Neural progenitor cell (in vitro differentiated cells): ENCODE data around the gene PADI1. TPM values are rescaled to one million over a fixed set of nuclear protein-coding genes. Genes with fewer than 3 reads are reported as not detected.

Source experiments
- DNase-seq: peaks from one replicate; pipeline ENCODE4 v3.0.0-alpha.2; 2016; ENCODE audit warnings: low spot score
- H2AFZ ChIP-seq: fragments of 200-600 bp; sonication (generic); replicated peaks from 2 replicates; pipeline ENCODE4 v1.6.1; 2016; ENCODE audit warnings: antibody characterized with exemption
- H3F3A ChIP-seq: fragments of 200-600 bp; sonication (generic); 2 replicates; pipeline ENCODE4 v1.6.1; 2016; ENCODE audit warnings: antibody characterized with exemption, low read depth
- H3K27ac ChIP-seq: fragments of 200-600 bp; sonication (generic); 2 replicates; pipeline ENCODE4 v1.5.1; 2016; ENCODE audit warnings: mild to moderate bottlenecking
- H3K27me3 ChIP-seq: fragments of 200-600 bp; sonication (generic); 2 replicates; pipeline ENCODE4 v1.6.1; 2016; ENCODE audit warnings: mild to moderate bottlenecking, moderate library complexity
- H3K36me3 ChIP-seq: fragments of 200-600 bp; sonication (generic); 2 replicates; pipeline ENCODE4 v1.5.1; 2016
- H3K4me1 ChIP-seq: fragments of 200-600 bp; sonication (generic); 2 replicates; pipeline ENCODE4 v1.6.1; 2016; ENCODE audit warnings: mixed run types
- H3K4me2 ChIP-seq: fragments of 200-600 bp; sonication (generic); 2 replicates; pipeline ENCODE4 v1.6.1; 2016
- H3K4me3 ChIP-seq: fragments of 200-600 bp; sonication (generic); 2 replicates; pipeline ENCODE4 v1.5.1; 2016
- H3K79me2 ChIP-seq: fragments of 200-600 bp; sonication (generic); 2 replicates; pipeline ENCODE4 v1.6.1; 2016; ENCODE audit warnings: low read depth
- H3K9ac ChIP-seq: fragments of 200-600 bp; sonication (generic); 2 replicates; pipeline ENCODE4 v1.6.1; 2016
- H3K9me3 ChIP-seq: fragments of 200-600 bp; sonication (generic); 2 replicates; pipeline ENCODE4 v1.5.1; 2016; ENCODE audit warnings: low read depth
- H4K20me1 ChIP-seq: fragments of 200-600 bp; sonication (generic); 2 replicates; pipeline ENCODE4 v1.6.1; 2016; ENCODE audit warnings: low read depth
- H3K27ac Mint-ChIP-seq: 3 replicates; pipeline ENCODE4 v1.8.0; 2021; ENCODE audit warnings: mixed read lengths
- H3K27me3 Mint-ChIP-seq: 2 replicates; pipeline ENCODE4 v1.8.0; 2022; ENCODE audit warnings: low read depth, mild to moderate bottlenecking, inconsistent platforms, moderate library complexity, mixed read lengths; ENCODE audit not compliant: insufficient read depth
- H3K36me3 Mint-ChIP-seq: 3 replicates; pipeline ENCODE4 v1.8.0; 2021; ENCODE audit warnings: mixed read lengths
- H3K4me1 Mint-ChIP-seq: 3 replicates; pipeline ENCODE4 v1.8.0; 2021; ENCODE audit warnings: mixed read lengths
- H3K4me3 Mint-ChIP-seq: 3 replicates; pipeline ENCODE4 v1.8.0; 2021; ENCODE audit warnings: mild to moderate bottlenecking, moderate library complexity, mixed read lengths
- H3K9me3 Mint-ChIP-seq: 3 replicates; pipeline ENCODE4 v1.8.0; 2020; ENCODE audit warnings: mixed read lengths
- EZH2 ChIP-seq: fragments of 200-600 bp; sonication (generic); IDR thresholded peaks from 2 replicates; pipeline ENCODE4 v1.6.1; 2017; ENCODE audit warnings: antibody characterized with exemption, mild to moderate bottlenecking, moderate library complexity
- EZH2phosphoT487 ChIP-seq: fragments of 200-600 bp; sonication (generic); IDR thresholded peaks from 2 replicates; pipeline ENCODE4 v1.6.1; 2017; ENCODE audit warnings: antibody characterized with exemption
- total RNA-seq: library from RNA; depleted of rRNA; stranded (reverse); fragments of >200 nt; gene quantifications from 2 replicates; pipeline ENCODE4 v1.2.3, GENCODE V29; 2015; ENCODE audit warnings: low replicate concordance
- TF ChIP-seq, protein P1 (sequence below): fragments of 200-600 bp; sonication (generic); IDR thresholded peaks from 2 replicates; pipeline ENCODE4 v1.5.1; 2017; ENCODE audit warnings: antibody characterized with exemption, mild to moderate bottlenecking

Gene PADI1
- total RNA-seq, 1 donor from 2014 or later = 0.09 TPM

DNA sequence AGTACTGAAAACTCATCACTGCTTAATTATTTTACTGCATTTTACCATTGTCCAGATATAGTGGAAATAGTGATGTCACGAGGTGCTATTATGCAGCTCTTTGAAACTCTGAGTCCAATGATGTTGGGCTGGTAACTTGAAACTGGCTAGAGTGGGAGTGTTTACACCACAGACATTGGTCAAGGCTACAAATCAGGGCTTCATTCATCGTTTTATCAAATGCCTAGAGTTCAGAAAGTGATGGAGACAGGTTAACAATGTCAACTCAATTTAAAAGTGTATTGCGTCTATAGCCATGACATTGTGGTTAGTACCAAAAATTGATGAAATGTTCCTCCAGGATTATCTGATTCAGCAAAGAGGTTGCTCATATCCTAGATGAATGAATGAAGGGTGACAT lies 12.7 kb downstream of the PADI1 start:
- Histone ChIP-seq H3K27me3 (no peaks in the 10 kb centered on the region), H3K9me3 (no peaks in the 10 kb centered on the region), H3K4me3 (no peak overlapping the region), H3K4me1 (peaks cover 12% of the 10 kb centered on the region), H3K4me2 (no peak overlapping the region), H3K9ac (no peak overlapping the region), H3K27ac (no peak overlapping the region), H2AFZ (no peak overlapping the region), H3K36me3 (no peaks in the 10 kb centered on the region), H3K79me2 (no peaks in the 10 kb centered on the region), H3F3A (peaks cover 5% of the 10 kb centered on the region), H4K20me1 (no peaks in the 10 kb centered on the region)
- H3K27ac Mint-ChIP-seq = no peak overlapping the region
- H3K4me3 Mint-ChIP-seq = no peak overlapping the region
- H3K27me3 Mint-ChIP-seq = peaks cover 10% of the 10 kb centered on the region
- peaks cover 26% of the 10 kb centered on the region for H3K4me1 Mint-ChIP-seq
- no peaks in the 10 kb centered on the region for H3K36me3 Mint-ChIP-seq
- DNase-seq = no peak
- H3K9me3 Mint-ChIP-seq = no peaks in the 10 kb centered on the region
- TF ChIP-seq, protein P1, sequence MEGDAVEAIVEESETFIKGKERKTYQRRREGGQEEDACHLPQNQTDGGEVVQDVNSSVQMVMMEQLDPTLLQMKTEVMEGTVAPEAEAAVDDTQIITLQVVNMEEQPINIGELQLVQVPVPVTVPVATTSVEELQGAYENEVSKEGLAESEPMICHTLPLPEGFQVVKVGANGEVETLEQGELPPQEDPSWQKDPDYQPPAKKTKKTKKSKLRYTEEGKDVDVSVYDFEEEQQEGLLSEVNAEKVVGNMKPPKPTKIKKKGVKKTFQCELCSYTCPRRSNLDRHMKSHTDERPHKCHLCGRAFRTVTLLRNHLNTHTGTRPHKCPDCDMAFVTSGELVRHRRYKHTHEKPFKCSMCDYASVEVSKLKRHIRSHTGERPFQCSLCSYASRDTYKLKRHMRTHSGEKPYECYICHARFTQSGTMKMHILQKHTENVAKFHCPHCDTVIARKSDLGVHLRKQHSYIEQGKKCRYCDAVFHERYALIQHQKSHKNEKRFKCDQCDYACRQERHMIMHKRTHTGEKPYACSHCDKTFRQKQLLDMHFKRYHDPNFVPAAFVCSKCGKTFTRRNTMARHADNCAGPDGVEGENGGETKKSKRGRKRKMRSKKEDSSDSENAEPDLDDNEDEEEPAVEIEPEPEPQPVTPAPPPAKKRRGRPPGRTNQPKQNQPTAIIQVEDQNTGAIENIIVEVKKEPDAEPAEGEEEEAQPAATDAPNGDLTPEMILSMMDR = no peak
- TF ChIP-seq EZH2phosphoT487 = no peak
- TF ChIP-seq EZH2 = no peak

DNA sequence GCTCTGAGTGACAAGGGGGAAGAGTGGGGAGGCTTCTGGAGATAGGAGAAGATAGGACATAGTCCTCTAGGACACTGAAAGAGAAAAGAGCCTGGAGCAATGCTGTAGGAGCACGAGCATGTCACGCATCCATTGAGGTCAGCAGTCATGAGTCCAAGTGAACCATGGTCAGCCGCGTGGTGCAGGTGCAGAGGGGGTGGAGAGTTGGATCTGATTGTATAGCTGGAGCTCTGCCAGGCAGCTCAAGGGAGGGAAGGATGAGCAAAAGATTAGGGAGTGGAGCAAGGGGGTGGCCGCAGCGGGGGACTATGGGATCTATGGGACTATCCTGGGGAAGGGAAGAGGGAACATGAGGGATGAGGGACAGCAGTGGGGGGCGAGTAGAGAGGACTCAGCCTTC lies 14.0 kb downstream of the PADI1 start:
- Histone ChIP-seq H3K27me3 (no peaks in the 10 kb centered on the region), H3K9me3 (no peaks in the 10 kb centered on the region), H3K9ac (no peak overlapping the region), H3K4me3 (no peak overlapping the region), H3K4me1 (no peaks in the 10 kb centered on the region), H3K79me2 (no peaks in the 10 kb centered on the region), H3K27ac (no peak overlapping the region), H3K4me2 (no peak overlapping the region), H3K36me3 (no peaks in the 10 kb centered on the region), H4K20me1 (no peaks in the 10 kb centered on the region), H2AFZ (no peak overlapping the region), H3F3A (no peaks in the 10 kb centered on the region)
- H3K27ac Mint-ChIP-seq = no peak overlapping the region
- peaks cover 12% of the 10 kb centered on the region for H3K4me1 Mint-ChIP-seq
- no peak overlapping the region for H3K4me3 Mint-ChIP-seq
- H3K9me3 Mint-ChIP-seq = no peaks in the 10 kb centered on the region
- no peak for DNase-seq
- peaks cover 5% of the 10 kb centered on the region for H3K27me3 Mint-ChIP-seq
- no peaks in the 10 kb centered on the region for H3K36me3 Mint-ChIP-seq
- no peak for TF ChIP-seq EZH2phosphoT487
- TF ChIP-seq EZH2 = no peak
- TF ChIP-seq, protein P1 = no peak

DNA sequence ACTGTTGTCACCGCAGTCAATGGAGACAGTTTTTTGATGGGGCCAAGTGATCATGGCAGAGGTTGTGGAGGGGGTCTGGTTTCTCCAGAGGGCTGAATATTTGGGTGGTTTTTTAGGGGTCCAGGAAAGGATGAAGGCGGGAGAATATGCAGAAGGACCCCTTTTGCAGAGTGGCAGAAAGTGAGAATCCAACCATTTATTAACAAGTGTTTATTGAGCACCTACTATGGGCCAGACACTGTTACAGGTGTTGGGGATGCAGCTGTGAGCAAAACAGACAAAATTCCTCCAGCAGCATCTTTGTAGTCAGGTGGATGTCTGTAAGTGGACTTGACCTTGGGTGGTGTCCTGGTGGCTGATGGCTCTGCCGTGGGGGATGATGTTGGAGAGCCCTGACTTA lies 15.4 kb downstream of the PADI1 start:
- Histone ChIP-seq H3K4me3 (no peak overlapping the region), H3K79me2 (no peaks in the 10 kb centered on the region), H2AFZ (no peak overlapping the region), H3K27ac (no peak overlapping the region), H3K4me2 (no peak overlapping the region), H3K27me3 (no peaks in the 10 kb centered on the region), H3F3A (no peaks in the 10 kb centered on the region), H3K9ac (no peak overlapping the region), H3K36me3 (no peaks in the 10 kb centered on the region), H4K20me1 (no peaks in the 10 kb centered on the region), H3K4me1 (no peaks in the 10 kb centered on the region), H3K9me3 (no peaks in the 10 kb centered on the region)
- H3K27ac Mint-ChIP-seq = no peak overlapping the region
- no peak for DNase-seq
- H3K27me3 Mint-ChIP-seq = peaks cover 9% of the 10 kb centered on the region
- H3K4me1 Mint-ChIP-seq = peaks cover 9% of the 10 kb centered on the region
- no peaks in the 10 kb centered on the region for H3K36me3 Mint-ChIP-seq
- no peaks in the 10 kb centered on the region for H3K9me3 Mint-ChIP-seq
- TF ChIP-seq EZH2 = no peak
- TF ChIP-seq, protein P1 = no peak
- TF ChIP-seq EZH2phosphoT487 = no peak
- no peak overlapping the region for H3K4me3 Mint-ChIP-seq
